ENCODE data around the gene ME1. TPM values are rescaled to one million over a fixed set of nuclear protein-coding genes. Genes with fewer than 3 reads are reported as not detected.

Gene ME1
- total RNA-seq, 5 donors from 2014 or later (not counting 1 experiment from before 2014, with no cell fraction given): 0.10 to 1.0 (median 0.88) TPM

DNA sequence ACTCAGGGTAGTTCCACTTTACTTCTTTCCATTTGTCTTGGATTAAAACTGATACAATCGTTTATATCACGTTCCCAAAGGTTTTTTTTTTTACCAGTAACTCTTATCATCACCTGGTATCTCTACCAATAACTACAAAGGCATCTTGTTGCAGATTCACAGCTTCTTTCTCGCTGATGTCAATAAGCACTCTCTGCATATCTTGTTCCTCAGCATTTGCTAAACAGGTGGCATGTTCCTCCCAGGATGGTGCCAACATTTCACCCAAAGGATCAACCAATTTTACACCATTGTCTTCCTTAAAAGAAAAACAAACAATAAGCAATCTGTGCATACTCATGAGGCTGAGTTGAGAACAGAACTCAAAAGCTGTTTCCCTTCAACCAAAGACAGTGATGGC, 242.3 kb downstream of the ME1 start:
- 60% methylated on average over 3 of the region's 3 CpGs for WGBS (ENCODE audit: insufficient coverage)
- Mint-ChIP-seq H3K9me3 (no peaks in the 10 kb centered on the region), H3K36me3 (peaks cover 41% of the 10 kb centered on the region), H3K27ac (peak overlapping the region in 1 of 2 donors; percentile 28), H3K4me3 (no peak overlapping the region), H3K27me3 (no peaks in the 10 kb centered on the region), H3K4me1 (peaks cover 34 to 43% (median 39%) of the 10 kb centered on the region in 3 donors)
- peaks cover 2 to 12% of the 10 kb centered on the region in 2 donors for H3K36me3 ChIP-seq (ENCODE audit: control insufficient read depth in 2 of 2, extremely low read depth in 1 of 2, insufficient read depth in 1 of 2, low read length in 1 of 2)
- ChIA-PET POLR2A (interaction anchor here (0.7 kb wide), 2 partner anchors 34 to 992 kb away, joined by 4 read pairs; no protein-coding TSS in a partner anchor), CTCF (interaction anchor here (0.8 to 1.7 kb wide), 3 partner anchors 8 to 122 kb away, joined by 3 to 4 read pairs (median 4); no protein-coding TSS in a partner anchor)
- peaks cover 2 to 5% of the 10 kb centered on the region in 2 experiments for H3K4me1 ChIP-seq (ENCODE audit: control insufficient read depth in 1 of 2, extremely low read depth in 1 of 2, insufficient read depth in 2 of 2, low read length in 2 of 2)
- H3K4me3 ChIP-seq (ENCODE audit: control insufficient read depth in 1 of 2, extremely low read depth in 1 of 2, low read length in 1 of 2): no peak overlapping the region
- H3K27me3 ChIP-seq (replicated peaks in 1 of 2; ENCODE audit: control insufficient read depth in 2 of 2, extremely low read depth in 1 of 2, insufficient read depth in 2 of 2, low read length in 1 of 2): no peaks in the 10 kb centered on the region
- ATAC-seq (replicated peaks in 1 of 4): no peak
- no peak overlapping the region for H3K27ac ChIP-seq (ENCODE audit: low read length)
- H3K9me3 ChIP-seq: no peaks in the 10 kb centered on the region
- DNase-seq: no peak

DNA sequence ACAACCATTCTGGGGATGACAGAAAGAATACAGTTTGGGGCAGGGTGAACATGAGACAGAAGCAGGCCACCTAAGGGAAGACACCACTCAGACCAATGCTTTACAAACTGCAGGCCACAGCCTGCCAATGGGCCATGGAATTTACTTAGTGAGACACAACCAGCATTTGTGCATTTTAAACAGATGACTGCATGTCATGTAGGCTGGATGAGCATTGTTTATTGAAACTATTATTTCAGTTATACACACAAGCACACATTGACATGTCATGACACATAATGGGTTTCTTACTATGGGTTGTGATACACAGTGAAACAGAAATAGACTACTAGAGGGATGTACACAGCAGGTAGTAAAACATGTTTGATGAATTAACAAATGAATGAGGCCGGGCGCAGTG, 245.8 kb downstream of the ME1 start:
- H3K27ac ChIP-seq (ENCODE audit: low read length): no peak overlapping the region
- WGBS (ENCODE audit: insufficient coverage): no CpG with 5 or more reads among the region's 2 CpGs
- DNase-seq (no peak), ATAC-seq (replicated peaks in 1 of 4) (no peak)
- no peak overlapping the region for H3K4me3 ChIP-seq (ENCODE audit: control insufficient read depth in 1 of 2, extremely low read depth in 1 of 2, low read length in 1 of 2)
- peaks cover 61% of the 10 kb centered on the region for H3K36me3 Mint-ChIP-seq
- H3K27me3 ChIP-seq (replicated peaks in 1 of 2; ENCODE audit: control insufficient read depth in 2 of 2, extremely low read depth in 1 of 2, insufficient read depth in 2 of 2, low read length in 1 of 2): no peaks in the 10 kb centered on the region
- no peaks in the 10 kb centered on the region for H3K9me3 Mint-ChIP-seq
- CTCF ChIA-PET: interaction anchor here in 1 of 2 donors (0.6 kb wide), 1 partner anchor 30 kb away, joined by 3 read pairs; no protein-coding TSS in a partner anchor
- peaks cover 24 to 28% (median 27%) of the 10 kb centered on the region in 3 donors for H3K4me1 Mint-ChIP-seq
- H3K4me1 ChIP-seq (ENCODE audit: control insufficient read depth in 1 of 2, extremely low read depth in 1 of 2, insufficient read depth in 2 of 2, low read length in 2 of 2): no peaks in the 10 kb centered on the region
- H3K36me3 ChIP-seq (ENCODE audit: control insufficient read depth in 2 of 2, extremely low read depth in 1 of 2, insufficient read depth in 1 of 2, low read length in 1 of 2): peaks cover 2 to 27% of the 10 kb centered on the region in 2 donors
- POLR2A ChIA-PET: no interaction called here
- H3K27me3 Mint-ChIP-seq: no peaks in the 10 kb centered on the region
- no peaks in the 10 kb centered on the region for H3K9me3 ChIP-seq
- no peak overlapping the region for H3K4me3 Mint-ChIP-seq
- H3K27ac Mint-ChIP-seq: no peak overlapping the region

DNA sequence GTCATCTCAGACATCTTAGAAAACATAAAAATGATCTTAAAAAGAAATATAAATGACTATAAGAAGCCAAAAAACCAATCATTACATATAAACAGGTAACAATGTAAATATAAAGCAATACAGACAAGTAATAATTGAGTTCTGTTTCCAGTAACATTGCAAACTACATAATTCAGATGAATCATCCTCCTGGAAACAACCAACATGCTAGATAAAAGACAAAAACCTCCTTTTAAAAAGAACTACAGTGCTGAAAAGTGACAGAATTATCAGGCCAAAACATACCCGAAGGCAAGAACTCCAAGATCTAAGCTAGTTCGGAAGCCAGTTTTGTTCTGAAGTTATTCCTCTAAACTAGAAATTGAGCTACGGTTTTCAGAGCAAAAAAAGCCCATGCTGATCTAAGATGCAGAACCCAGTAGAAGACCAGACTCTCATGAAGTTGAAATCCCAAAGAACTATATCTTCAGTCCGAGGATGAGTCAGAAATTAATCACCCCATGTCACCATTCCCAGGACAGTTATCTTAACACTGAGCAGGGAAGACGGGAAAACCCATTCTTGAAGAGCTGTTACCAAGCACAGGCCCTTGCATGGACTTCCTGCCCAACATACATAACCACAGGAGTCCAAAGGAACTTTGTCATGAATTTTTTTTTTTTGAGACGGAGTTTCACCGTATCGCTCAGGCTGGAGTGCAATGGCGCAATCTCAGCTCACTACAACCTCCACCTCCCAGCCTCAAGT, 247.6 kb downstream of the ME1 start:
- no peak overlapping the region for H3K27ac Mint-ChIP-seq
- CTCF ChIA-PET: interaction anchor here in 1 of 2 donors (0.8 kb wide), 1 partner anchor 113 kb away, joined by 3 read pairs; no protein-coding TSS in a partner anchor
- Histone ChIP-seq H3K9me3 (no peaks in the 10 kb centered on the region), H3K27me3 (replicated peaks in 1 of 2; ENCODE audit: control insufficient read depth in 2 of 2, extremely low read depth in 1 of 2, insufficient read depth in 2 of 2, low read length in 1 of 2) (no peaks in the 10 kb centered on the region), H3K4me1 (ENCODE audit: control insufficient read depth in 1 of 2, extremely low read depth in 1 of 2, insufficient read depth in 2 of 2, low read length in 2 of 2) (no peaks in the 10 kb centered on the region), H3K27ac (ENCODE audit: low read length) (no peak overlapping the region), H3K36me3 (ENCODE audit: control insufficient read depth in 2 of 2, extremely low read depth in 1 of 2, insufficient read depth in 1 of 2, low read length in 1 of 2) (peaks cover 2 to 29% of the 10 kb centered on the region in 2 donors), H3K4me3 (ENCODE audit: control insufficient read depth in 1 of 2, extremely low read depth in 1 of 2, low read length in 1 of 2) (no peak overlapping the region)
- H3K4me1 Mint-ChIP-seq: peaks cover 10 to 13% (median 11%) of the 10 kb centered on the region in 3 donors
- 98% methylated on average over 4 of the region's 9 CpGs for WGBS (ENCODE audit: insufficient coverage)
- H3K27me3 Mint-ChIP-seq: no peaks in the 10 kb centered on the region
- H3K36me3 Mint-ChIP-seq: peaks cover 50% of the 10 kb centered on the region
- H3K9me3 Mint-ChIP-seq: no peaks in the 10 kb centered on the region
- no peak for DNase-seq
- POLR2A ChIA-PET: no interaction called here
- ATAC-seq (replicated peaks in 1 of 4): no peak
- no peak overlapping the region for H3K4me3 Mint-ChIP-seq

DNA sequence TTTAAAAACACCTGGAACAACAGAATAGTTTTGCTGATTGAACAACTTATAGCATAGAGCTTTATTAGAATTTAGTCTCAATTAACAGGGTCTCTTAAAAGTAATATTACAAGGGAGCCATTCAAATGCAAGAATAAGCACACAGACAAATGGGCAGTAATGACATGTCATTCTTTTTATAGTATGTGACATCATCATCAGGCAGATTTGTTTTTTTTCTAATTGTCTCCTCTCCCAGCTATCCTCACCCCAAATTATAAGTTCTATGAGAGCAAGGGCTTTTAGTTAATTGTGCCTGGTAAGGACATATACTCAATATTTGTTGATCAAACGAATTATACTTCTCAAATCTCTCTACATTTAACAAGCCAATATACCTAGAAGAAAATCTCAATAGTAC, 248.7 kb downstream of the ME1 start:
- CTCF ChIA-PET: no interaction called here
- peaks cover 54% of the 10 kb centered on the region for H3K36me3 Mint-ChIP-seq

DNA sequence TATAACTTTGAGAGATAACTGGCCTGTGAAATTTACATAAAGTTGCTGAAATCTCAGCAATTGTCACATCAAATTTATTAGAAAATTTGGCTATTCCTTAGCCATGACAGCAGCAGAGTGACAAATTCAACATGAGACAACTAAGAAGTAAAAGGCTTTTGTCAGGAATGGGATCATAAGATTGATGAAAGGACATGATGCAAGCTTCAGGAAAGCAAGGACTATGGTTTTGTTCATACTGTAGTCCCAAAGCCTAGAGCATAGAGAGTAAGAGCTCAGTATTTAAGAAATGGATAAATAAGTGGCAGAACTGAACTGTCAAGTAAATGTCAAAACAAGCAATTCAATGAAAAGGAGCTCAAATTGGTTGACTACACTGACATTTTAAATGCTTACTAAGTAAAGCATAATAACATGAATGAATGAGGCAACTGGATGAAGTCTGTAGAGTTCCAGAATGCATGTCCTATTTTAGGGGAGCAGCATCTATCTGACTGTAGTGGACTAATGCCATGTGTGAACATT, 250.4 kb downstream of the ME1 start:
- CTCF ChIA-PET: interaction anchor here in 1 of 2 donors (0.5 to 1.1 kb wide), 2 partner anchors 113 to 117 kb away, joined by 4 to 6 read pairs; partner anchors contain the start of gene DOP1A
- H3K36me3 ChIP-seq (ENCODE audit: control insufficient read depth in 2 of 2, extremely low read depth in 1 of 2, insufficient read depth in 1 of 2, low read length in 1 of 2): peaks cover 5 to 28% of the 10 kb centered on the region in 2 donors
- no peaks in the 10 kb centered on the region for H3K4me1 ChIP-seq (ENCODE audit: control insufficient read depth in 1 of 2, extremely low read depth in 1 of 2, insufficient read depth in 2 of 2, low read length in 2 of 2)

More for the DNA sequence above, 248.7 kb downstream of the ME1 start:
- POLR2A ChIA-PET: no interaction called here
- no peak overlapping the region for H3K27ac ChIP-seq (ENCODE audit: low read length)
- H3K27ac Mint-ChIP-seq: no peak overlapping the region
- H3K9me3 ChIP-seq: no peaks in the 10 kb centered on the region
- H3K36me3 ChIP-seq (ENCODE audit: control insufficient read depth in 2 of 2, extremely low read depth in 1 of 2, insufficient read depth in 1 of 2, low read length in 1 of 2): peaks cover 2 to 29% of the 10 kb centered on the region in 2 donors
- no peak for ATAC-seq (replicated peaks in 1 of 4)
- H3K27me3 Mint-ChIP-seq: no peaks in the 10 kb centered on the region
- DNase-seq: no peak
- no peaks in the 10 kb centered on the region for H3K4me1 ChIP-seq (ENCODE audit: control insufficient read depth in 1 of 2, extremely low read depth in 1 of 2, insufficient read depth in 2 of 2, low read length in 2 of 2)
- no peaks in the 10 kb centered on the region for H3K27me3 ChIP-seq (replicated peaks in 1 of 2; ENCODE audit: control insufficient read depth in 2 of 2, extremely low read depth in 1 of 2, insufficient read depth in 2 of 2, low read length in 1 of 2)
- no peak overlapping the region for H3K4me3 ChIP-seq (ENCODE audit: control insufficient read depth in 1 of 2, extremely low read depth in 1 of 2, low read length in 1 of 2)
- H3K4me1 Mint-ChIP-seq: peaks cover 8 to 12% (median 10%) of the 10 kb centered on the region in 3 donors
- no peaks in the 10 kb centered on the region for H3K9me3 Mint-ChIP-seq
- H3K4me3 Mint-ChIP-seq: no peak overlapping the region
- WGBS (ENCODE audit: insufficient coverage): no CpG with 5 or more reads among the region's 1 CpG

DNA sequence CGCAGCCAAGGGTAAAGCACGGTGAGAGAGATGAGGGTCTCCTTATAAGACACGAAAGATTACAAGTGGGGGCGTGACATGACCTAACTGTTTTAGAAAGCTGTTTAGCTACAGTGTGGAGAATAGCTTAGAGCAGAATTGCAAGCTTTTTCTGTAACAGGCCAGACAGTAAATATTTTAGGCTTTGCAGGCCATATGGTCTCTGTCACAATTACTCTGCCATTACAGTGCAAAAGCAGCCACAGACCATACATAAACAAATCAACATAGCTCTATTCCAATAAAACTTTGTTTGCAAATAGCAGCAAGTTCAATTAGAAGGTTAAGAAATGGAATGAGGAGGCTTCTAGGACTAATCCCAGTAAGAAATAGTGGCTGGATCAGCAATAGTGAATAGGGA, 254.6 kb downstream of the ME1 start:
- Mint-ChIP-seq H3K27me3 (no peaks in the 10 kb centered on the region), H3K9me3 (no peaks in the 10 kb centered on the region), H3K27ac (no peak overlapping the region), H3K4me3 (no peak overlapping the region), H3K4me1 (peaks cover 3 to 5% (median 3%) of the 10 kb centered on the region in 3 donors), H3K36me3 (peaks cover 47% of the 10 kb centered on the region)
- Histone ChIP-seq H3K36me3 (ENCODE audit: control insufficient read depth in 2 of 2, extremely low read depth in 1 of 2, insufficient read depth in 1 of 2, low read length in 1 of 2) (peaks cover 7 to 37% of the 10 kb centered on the region in 2 donors), H3K9me3 (no peaks in the 10 kb centered on the region), H3K4me1 (ENCODE audit: control insufficient read depth in 1 of 2, extremely low read depth in 1 of 2, insufficient read depth in 2 of 2, low read length in 2 of 2) (no peaks in the 10 kb centered on the region), H3K27ac (ENCODE audit: low read length) (no peak overlapping the region), H3K4me3 (ENCODE audit: control insufficient read depth in 1 of 2, extremely low read depth in 1 of 2, low read length in 1 of 2) (no peak overlapping the region), H3K27me3 (replicated peaks in 1 of 2; ENCODE audit: control insufficient read depth in 2 of 2, extremely low read depth in 1 of 2, insufficient read depth in 2 of 2, low read length in 1 of 2) (no peaks in the 10 kb centered on the region)
- ChIA-PET POLR2A (no interaction called here), CTCF (interaction anchor here in 1 of 2 donors (1.1 kb wide), 1 partner anchor 11 kb away, joined by 4 read pairs; no protein-coding TSS in a partner anchor)
- DNase-seq (no peak), ATAC-seq (replicated peaks in 1 of 4) (no peak)
- 96% methylated on average over 4 of the region's 4 CpGs for WGBS (ENCODE audit: insufficient coverage)

More for the DNA sequence above, 250.4 kb downstream of the ME1 start:
- no peaks in the 10 kb centered on the region for H3K27me3 Mint-ChIP-seq
- DNase-seq (no peak), ATAC-seq (replicated peaks in 1 of 4) (no peak)
- no peaks in the 10 kb centered on the region for H3K9me3 Mint-ChIP-seq
- Histone ChIP-seq H3K27me3 (replicated peaks in 1 of 2; ENCODE audit: control insufficient read depth in 2 of 2, extremely low read depth in 1 of 2, insufficient read depth in 2 of 2, low read length in 1 of 2) (no peaks in the 10 kb centered on the region), H3K27ac (ENCODE audit: low read length) (no peak overlapping the region), H3K4me3 (ENCODE audit: control insufficient read depth in 1 of 2, extremely low read depth in 1 of 2, low read length in 1 of 2) (no peak overlapping the region), H3K9me3 (no peaks in the 10 kb centered on the region)
- no peak overlapping the region for H3K27ac Mint-ChIP-seq
- peaks cover 8 to 9% (median 9%) of the 10 kb centered on the region in 3 donors for H3K4me1 Mint-ChIP-seq
- peaks cover 49% of the 10 kb centered on the region for H3K36me3 Mint-ChIP-seq
- POLR2A ChIA-PET: no interaction called here
- H3K4me3 Mint-ChIP-seq: no peak overlapping the region

Data from T-cell (primary cell).